ENCODE data around the gene RNASE8.

GRCh38 chr14:21011136-21011535 is 46.5 kb upstream of the RNASE8 start:
- TF ChIP-seq, protein P1, sequence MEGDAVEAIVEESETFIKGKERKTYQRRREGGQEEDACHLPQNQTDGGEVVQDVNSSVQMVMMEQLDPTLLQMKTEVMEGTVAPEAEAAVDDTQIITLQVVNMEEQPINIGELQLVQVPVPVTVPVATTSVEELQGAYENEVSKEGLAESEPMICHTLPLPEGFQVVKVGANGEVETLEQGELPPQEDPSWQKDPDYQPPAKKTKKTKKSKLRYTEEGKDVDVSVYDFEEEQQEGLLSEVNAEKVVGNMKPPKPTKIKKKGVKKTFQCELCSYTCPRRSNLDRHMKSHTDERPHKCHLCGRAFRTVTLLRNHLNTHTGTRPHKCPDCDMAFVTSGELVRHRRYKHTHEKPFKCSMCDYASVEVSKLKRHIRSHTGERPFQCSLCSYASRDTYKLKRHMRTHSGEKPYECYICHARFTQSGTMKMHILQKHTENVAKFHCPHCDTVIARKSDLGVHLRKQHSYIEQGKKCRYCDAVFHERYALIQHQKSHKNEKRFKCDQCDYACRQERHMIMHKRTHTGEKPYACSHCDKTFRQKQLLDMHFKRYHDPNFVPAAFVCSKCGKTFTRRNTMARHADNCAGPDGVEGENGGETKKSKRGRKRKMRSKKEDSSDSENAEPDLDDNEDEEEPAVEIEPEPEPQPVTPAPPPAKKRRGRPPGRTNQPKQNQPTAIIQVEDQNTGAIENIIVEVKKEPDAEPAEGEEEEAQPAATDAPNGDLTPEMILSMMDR (IDR thresholded peaks at IDR 0.05; ENCODE audit: low read depth, low read length): no peak
- TF ChIP-seq EZH2phosphoT487 (IDR thresholded peaks at IDR 0.05; ENCODE audit: low read depth): no peak

Data from OCI-LY3 (cell line).